OCI-LY3 (cell line): Measurements from ENCODE around the gene DIO1.

ENCODE experiments used
- H2AFZ ChIP-seq: fragments of 200-600, 300-600 bp; shearing (Covaris generic); 2 replicates; pipeline ENCODE4 v1.6.0; 2014; ENCODE audit warnings: antibody characterized with exemption, low read depth, low read length
- H3K27ac ChIP-seq: fragments of 200-600, 300-600 bp; sonication (generic); 2 replicates; pipeline ENCODE4 v1.5.1; 2014; ENCODE audit warnings: mild to moderate bottlenecking, low read length, moderate library complexity, mixed read lengths
- H3K27me3 ChIP-seq: fragments of 200-600, 300-600 bp; sonication (generic); 2 replicates; pipeline ENCODE4 v1.6.1; 2014; ENCODE audit warnings: low read depth, low read length, mixed read lengths
- H3K36me3 ChIP-seq: fragments of 200-600, 300-600 bp; sonication (generic); replicated peaks from 2 replicates; pipeline ENCODE3; 2014; ENCODE audit warnings: low read depth, low read length, mixed read lengths
- H3K4me1 ChIP-seq: fragments of 300-600, 200-600 bp; sonication (generic); 2 replicates; pipeline ENCODE4 v1.6.1; 2014; ENCODE audit warnings: low read length, mixed read lengths
- H3K4me2 ChIP-seq: fragments of 200-600, 300-600 bp; sonication (generic); 2 replicates; pipeline ENCODE4 v1.6.1; 2014; ENCODE audit warnings: low read length, mixed read lengths
- H3K4me3 ChIP-seq: fragments of 300-600, 200-600 bp; sonication (generic); 2 replicates; pipeline ENCODE4 v1.5.1; 2014; ENCODE audit warnings: antibody characterized with exemption, mild to moderate bottlenecking, low read length, moderate library complexity
- H3K79me2 ChIP-seq: fragments of 300-600, 200-600 bp; shearing (Covaris generic); 2 replicates; pipeline ENCODE4 v1.6.1; 2014; ENCODE audit warnings: mild to moderate bottlenecking, low read length, mixed read lengths
- H3K9ac ChIP-seq: fragments of 300-600, 200-600 bp; shearing (Covaris generic); 2 replicates; pipeline ENCODE4 v1.6.0; 2014; ENCODE audit warnings: mild to moderate bottlenecking, low read length, moderate library complexity
- H3K9me3 ChIP-seq: fragments of 200-600, 300-600 bp; shearing (Covaris generic); 2 replicates; pipeline ENCODE4 v1.6.1; 2014; ENCODE audit warnings: low read length, mixed read lengths; ENCODE audit not compliant: insufficient read depth
- H4K20me1 ChIP-seq: fragments of 200-600, 300-600 bp; sonication (generic); 2 replicates; pipeline ENCODE4 v1.6.1; 2016; ENCODE audit warnings: low read length, mixed read lengths; ENCODE audit not compliant: insufficient read depth
- CTCF ChIP-seq: fragments of 200-600, 300-600 bp; sonication (generic); IDR thresholded peaks from 2 replicates; pipeline ENCODE4 v1.5.1; 2014; ENCODE audit warnings: antibody characterized with exemption, low read length, low read depth
- EZH2phosphoT487 ChIP-seq: fragments of 200-600 bp; shearing (Covaris generic); IDR thresholded peaks from 2 replicates; pipeline ENCODE4 v1.6.1; 2018; ENCODE audit warnings: antibody characterized with exemption, mixed run types, low read depth

The DIO1 gene

GRCh38 chr1:53949023-53949990 lies 55.3 kb downstream of the DIO1 start:
- H3K4me1 ChIP-seq: peaks cover 12% of the 10 kb centered on the region
- no peak overlapping the region for H3K27ac ChIP-seq
- H3K9me3 ChIP-seq: no peaks in the 10 kb centered on the region
- peaks cover 3% of the 10 kb centered on the region for H3K36me3 ChIP-seq
- no peak overlapping the region for H3K4me3 ChIP-seq
- no peaks in the 10 kb centered on the region for H3K27me3 ChIP-seq
- no peak overlapping the region for H3K4me2 ChIP-seq
- no peak overlapping the region for H2AFZ ChIP-seq
- peaks cover 16% of the 10 kb centered on the region for H3K79me2 ChIP-seq
- H3K9ac ChIP-seq: no peak overlapping the region
- TF ChIP-seq CTCF (peak; percentile 61), EZH2phosphoT487 (no peak)
- no peaks in the 10 kb centered on the region for H4K20me1 ChIP-seq

DNA sequence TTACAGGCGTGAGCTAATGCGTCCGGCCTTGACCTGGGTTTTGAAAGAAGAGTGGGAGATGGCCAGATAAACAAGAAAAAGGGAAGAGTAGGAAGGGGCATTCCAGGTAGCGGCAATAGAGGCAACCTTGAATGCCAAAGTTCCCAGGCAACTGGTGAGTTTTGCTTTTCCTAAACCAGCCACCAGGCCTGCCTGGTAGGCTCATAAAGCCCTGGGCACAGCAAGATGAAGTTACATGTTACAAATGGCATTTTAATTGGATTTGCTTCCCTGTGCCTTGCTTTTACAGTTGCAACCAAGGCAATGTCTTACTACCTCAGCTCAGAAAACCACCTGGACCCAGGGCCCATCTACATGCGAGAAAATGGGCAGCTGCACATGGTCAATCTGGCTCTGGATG lies 57.7 kb downstream of the DIO1 start:
- Histone ChIP-seq H3K27me3 (no peaks in the 10 kb centered on the region), H2AFZ (no peak overlapping the region), H3K4me2 (no peak overlapping the region), H3K9ac (no peak overlapping the region), H3K27ac (no peak overlapping the region), H3K79me2 (peaks cover 6% of the 10 kb centered on the region), H4K20me1 (no peaks in the 10 kb centered on the region), H3K9me3 (no peaks in the 10 kb centered on the region), H3K4me3 (no peak overlapping the region), H3K36me3 (peaks cover 3% of the 10 kb centered on the region), H3K4me1 (peaks cover 14% of the 10 kb centered on the region)
- TF ChIP-seq CTCF (no peak), EZH2phosphoT487 (no peak)

DNA sequence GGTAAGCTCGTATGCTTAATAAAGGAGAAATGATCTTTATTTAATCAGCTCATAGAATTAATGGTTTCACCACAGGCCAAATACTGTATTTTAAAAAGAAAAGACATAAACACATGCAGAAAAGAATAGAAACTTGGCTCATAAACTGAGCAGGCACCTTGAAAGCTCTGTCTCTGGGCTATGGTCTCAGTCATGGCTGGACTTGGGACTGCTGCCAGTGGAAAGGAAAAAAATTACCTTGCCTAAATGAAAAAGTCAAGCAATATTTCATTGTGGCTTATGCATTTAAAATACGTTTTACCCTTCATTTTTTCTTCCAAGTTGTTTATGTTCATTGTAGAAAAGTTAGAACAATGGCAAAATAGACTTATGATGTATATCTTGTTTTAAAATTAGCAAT lies 60.1 kb downstream of the DIO1 start:
- no peak overlapping the region for H3K27ac ChIP-seq
- peaks cover 9% of the 10 kb centered on the region for H3K4me1 ChIP-seq
- H3K4me3 ChIP-seq: no peak overlapping the region
- no peak overlapping the region for H3K9ac ChIP-seq
- H3K36me3 ChIP-seq: peaks cover 3% of the 10 kb centered on the region
- no peaks in the 10 kb centered on the region for H3K27me3 ChIP-seq
- H4K20me1 ChIP-seq: no peaks in the 10 kb centered on the region
- TF ChIP-seq EZH2phosphoT487 (no peak), CTCF (no peak)
- H3K9me3 ChIP-seq: no peaks in the 10 kb centered on the region
- H2AFZ ChIP-seq: no peak overlapping the region
- no peaks in the 10 kb centered on the region for H3K79me2 ChIP-seq
- H3K4me2 ChIP-seq: no peak overlapping the region

GRCh38 chr1:53956308-53957168 lies 62.6 kb downstream of the DIO1 start:
- Histone ChIP-seq H3K9ac (no peak overlapping the region), H2AFZ (no peak overlapping the region), H3K4me2 (no peak overlapping the region), H4K20me1 (no peaks in the 10 kb centered on the region), H3K9me3 (no peaks in the 10 kb centered on the region), H3K27ac (no peak overlapping the region), H3K4me1 (peaks cover 9% of the 10 kb centered on the region), H3K79me2 (no peaks in the 10 kb centered on the region), H3K27me3 (no peaks in the 10 kb centered on the region), H3K4me3 (no peak overlapping the region), H3K36me3 (peaks cover 10% of the 10 kb centered on the region)
- TF ChIP-seq CTCF: no peak
- TF ChIP-seq EZH2phosphoT487: no peak
